Measurements from ENCODE around the gene RASAL3.
"Not testable (repeated sequence)": the region's sequence is repeated elsewhere in the genome, so short reads cannot be mapped to it uniquely, and the experiment has no call there.

Gene RASAL3

DNA sequence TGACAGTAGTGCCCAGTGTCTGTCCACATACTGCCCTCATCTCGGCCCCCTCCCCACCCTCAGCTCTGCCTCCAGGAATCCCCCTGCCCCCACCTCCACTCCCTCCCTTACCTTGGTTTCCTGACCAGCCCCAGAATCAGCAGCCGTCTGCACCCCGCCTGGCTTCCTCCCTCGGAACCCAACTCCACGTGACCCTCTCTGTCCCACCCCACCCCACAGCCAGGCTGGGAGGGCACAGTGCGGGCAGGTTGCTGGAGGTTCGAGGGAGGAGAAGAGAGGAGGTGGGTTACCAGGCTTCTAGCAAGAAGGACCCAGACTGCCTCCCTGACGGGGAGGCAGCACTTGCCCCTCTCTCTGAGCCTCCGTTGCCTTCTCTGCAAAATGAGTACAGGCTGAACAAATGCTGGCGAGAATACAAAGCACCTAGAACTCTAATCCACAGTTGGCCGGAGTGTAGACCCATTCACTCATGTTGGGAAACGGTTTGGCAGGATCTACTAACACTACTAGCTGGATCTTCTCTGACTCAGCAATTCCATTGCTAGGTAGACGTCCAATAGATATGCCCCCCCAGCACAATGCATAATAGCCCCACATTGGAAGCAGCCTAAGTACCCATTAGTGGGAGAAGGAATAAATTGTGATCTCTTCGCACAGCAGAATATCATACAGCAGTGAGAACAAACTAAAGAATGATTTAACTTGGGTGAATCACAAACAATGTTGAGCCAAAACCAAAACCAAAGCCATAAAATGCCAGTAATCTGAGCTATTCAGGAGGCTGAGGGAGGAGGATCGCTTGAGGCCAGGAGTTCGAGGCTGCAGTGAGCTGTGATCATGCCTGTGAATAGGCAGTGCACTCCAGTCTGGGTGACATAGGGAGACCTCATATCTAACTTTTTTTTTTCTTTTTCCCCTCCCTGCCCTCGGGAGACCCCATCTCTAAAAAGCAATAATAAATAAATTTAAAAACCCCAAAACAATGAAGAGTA, at the start of gene RASAL3:
TSS of gene RASAL3 (minus strand) at position 151 of the 992 bp plus-strand sequence. CDS start 186 bp downstream, outside the sequence.
- no peak for FAIRE-seq

DNA sequence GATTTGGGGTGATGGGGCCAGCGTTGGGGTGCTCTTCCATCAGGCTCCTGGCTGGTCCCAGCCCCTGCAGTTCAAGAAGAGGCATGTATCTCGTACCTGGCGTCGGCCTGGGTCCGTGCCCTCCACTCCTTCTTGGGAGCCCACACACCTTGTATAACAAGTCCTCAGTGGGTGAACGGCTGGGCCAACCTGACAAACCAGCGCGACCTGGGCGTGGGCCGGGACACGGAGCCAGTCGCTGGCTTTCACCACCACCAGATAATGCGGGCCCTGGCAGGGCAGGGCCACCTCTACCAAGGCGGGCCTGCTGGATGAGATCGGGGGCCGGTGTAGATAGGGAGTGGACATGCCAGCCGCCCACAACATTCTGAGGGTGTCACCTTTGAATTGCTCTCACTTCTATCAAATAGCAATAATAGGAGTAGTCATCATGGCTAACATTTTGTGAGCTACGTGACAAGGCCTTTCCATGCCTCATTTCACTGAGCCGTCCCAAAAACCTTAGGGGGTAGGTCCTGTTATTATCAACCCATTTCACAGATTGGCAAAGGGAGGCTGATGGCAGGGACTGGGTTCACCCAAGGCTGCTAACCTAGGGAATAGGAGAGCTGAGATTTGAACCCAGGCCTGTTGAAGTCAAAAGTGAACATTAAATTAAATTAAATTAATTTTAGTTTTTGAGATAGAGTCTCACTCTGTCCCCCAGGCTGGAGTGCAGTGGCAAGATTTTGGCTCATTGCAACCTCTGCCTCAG, 47.5 kb upstream of the RASAL3 start:
- FAIRE-seq: no peak

DNA sequence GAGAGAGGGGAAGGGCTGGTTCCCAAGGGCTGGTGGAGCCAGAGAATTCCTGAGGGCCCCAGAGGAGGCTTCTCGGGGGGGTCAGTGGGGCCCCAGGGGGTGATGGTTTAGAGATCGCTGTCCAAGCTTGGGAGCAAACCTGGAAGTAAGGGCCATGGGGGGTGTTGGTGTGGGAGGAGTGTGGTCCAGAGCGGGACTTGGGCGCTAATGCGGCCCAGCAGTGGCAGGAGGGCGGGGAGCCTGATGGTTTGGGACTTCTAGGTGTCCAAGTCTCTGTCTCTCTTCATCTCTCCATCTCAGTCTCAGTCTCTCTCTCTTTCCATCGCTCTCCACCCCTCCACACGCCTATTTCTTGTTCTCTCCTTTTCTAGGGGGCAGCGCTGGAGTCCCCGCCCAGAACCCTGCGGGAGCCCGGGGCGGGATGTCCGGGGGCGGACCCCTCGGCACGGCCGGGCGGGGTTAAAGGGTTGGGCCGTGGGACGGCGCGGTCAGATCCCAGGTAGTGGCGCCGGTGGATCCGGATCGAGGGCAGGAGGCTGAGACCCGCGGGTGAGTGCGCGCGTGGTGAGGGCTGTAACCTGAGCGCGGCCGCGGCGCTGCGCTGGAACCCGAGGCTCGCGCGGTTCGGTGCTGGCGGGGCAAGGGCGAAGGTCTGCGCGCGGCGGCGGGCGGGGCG, 43.8 kb upstream of the RASAL3 start, which contains the start of gene CYP4F22:
TSS of gene CYP4F22 (plus strand) at position 491 of the 676 bp plus-strand sequence. CDS start 16,812 bp downstream, outside the sequence.
- no peak for FAIRE-seq

DNA sequence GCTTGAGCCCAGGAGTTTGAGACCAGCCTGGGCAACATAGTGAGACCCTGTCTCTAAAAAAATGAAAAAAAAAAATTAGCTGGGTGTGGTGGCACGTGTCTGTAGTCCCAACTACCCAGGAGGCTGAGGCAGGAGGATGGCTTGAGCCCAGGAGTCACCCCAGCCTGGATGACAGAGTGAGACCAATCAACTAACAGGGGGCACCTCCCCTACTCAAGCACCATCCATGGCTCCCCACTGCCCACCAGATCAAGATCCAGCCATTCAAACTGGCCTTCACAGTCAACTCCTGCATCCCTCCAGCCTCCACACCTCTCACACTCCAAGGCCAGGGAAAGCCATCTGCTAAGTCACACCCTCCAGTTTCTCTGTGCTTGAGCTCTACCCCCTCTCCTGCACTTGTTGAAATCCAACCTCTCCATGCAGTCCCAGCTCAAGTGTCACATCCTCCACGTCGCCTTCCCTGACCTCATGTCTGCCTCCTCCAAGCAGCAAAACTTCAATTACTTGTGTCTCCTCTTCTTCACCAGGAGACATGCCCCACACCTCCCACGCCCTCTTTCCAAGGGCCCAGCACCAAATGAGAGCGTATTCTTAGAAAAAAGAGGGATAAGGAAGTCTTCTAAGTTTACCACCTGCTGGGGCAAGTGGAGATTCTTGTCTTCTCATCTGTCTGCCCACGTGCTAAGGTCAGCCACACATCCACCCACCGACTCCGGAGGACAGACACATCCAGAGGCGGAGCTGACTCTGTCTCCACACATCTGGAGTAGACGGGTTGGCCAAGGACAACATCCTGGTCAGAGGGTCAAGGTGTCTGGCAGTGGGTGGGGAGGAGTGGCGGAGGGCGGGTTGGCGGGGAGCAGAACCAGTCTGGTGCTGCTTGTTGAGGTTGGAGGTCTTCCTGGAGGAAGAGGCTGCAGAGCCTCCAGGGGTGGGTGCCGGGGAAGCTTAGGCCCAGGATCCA, 43.0 kb upstream of the RASAL3 start:
- no peak for FAIRE-seq

DNA sequence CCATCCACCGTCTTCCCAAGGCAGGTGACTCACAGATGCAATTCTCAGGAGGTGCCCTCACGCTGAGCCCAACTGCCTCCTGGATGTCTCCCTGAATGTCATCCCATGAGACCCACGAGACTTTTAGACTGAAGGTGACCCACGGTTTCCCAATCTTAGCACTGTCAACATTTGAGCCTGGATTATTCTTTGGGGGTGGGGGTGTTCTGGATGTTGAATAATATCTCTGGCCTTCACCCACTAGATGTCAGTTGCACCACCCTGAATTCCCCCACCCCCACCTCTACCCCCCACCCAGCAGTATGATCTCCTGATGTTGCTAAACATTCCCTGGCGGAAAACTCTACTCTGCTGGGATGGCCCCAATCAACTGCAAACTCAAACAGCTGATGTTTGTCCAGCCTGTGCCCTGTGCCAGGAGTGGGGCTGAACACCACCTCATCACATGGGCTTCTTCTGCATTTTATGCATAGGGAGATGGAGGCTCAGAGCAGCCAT, 41.8 kb upstream of the RASAL3 start:
- no peak for FAIRE-seq

DNA sequence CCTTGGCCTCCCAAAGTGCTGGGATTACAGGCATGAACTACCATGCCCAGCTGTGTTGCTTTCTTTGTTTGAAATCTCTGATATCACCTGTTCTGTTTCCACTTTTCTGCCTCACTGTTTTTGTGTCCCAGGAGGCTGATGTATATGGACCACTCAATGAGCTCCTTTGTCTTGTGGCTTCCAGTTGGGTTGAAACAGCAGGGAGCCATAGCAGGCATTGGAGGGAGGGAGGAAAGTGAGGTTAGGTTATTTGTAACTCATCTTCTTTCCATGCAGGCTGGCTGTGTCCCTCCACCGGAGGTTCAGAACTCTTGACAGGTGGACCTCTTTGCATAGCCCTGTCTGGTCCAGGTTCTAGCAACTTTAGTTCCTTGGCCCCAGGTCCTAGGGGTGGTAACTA, 37.9 kb upstream of the RASAL3 start:
- no peak for FAIRE-seq

DNA sequence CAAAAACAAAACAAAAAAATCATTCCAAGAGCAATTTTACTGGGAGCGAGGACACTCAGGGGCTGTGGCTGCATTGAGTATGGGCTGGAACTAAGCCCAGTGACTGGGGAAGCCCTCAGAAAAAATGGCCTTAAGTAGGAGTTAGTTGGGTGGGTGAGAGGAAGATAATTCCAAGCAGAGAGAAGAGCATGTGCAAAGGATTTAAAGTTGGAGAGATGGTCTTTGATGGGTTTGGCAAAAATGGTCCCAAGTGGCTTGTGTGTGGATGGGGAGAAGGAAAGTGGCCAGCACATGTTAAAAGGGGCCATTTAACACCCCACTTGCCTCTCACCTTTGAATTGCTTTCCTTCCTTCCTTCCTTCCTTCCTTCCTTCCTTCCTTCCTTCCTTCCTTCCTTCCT, 37.3 kb upstream of the RASAL3 start:
- no peak for FAIRE-seq

DNA sequence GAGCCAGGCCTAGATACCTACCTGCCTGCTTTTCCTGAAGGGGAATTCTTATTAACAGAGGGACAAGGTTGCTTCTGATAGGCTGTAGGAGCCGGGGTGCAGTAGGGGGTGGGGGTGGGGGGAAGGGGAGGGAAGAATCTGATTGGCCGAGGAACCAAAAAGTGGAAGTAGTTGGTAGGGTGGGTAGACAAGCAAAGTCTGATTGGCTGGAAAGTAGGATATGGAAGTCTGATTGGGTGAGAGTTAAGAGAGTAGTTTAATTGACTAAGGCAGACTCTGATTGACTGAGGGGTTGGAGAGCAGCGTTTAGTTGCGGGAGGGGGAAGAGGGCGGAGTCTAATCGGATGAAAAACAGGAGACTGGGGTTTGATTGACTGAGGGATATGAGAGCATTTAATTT, 34.6 kb upstream of the RASAL3 start:
- FAIRE-seq: no peak

DNA sequence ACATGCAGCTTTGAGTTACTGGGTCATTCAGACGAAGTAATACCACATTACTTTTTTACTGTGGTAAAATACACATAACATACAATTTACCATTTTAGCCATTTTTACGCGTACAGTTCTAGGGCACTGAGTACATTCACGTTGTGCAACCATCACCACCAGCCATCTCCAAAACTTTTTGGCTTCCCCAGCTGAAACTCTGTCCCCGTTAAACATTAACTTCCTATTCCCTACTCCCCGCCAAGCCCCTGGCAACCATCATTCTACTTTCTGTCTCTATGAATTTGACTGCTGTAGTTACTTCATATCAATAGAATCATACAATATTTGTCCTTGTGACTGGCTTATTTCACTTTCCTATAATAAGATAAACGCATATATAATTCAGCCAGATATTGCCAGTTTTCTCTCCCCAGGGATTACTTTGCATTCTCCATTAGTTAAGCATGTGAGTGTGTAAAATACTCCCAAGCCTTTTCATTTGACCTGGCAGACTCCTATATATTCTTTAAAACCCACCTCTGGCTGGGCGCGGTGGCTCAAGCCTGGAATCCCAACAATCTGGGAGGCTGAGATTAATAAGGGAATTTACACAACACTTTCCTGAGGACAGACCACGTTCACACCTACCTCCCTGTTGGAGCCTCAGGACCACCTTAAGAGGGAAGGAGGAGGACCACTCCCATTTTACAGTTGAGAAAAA, 34.0 kb upstream of the RASAL3 start:
- FAIRE-seq: no peak

DNA sequence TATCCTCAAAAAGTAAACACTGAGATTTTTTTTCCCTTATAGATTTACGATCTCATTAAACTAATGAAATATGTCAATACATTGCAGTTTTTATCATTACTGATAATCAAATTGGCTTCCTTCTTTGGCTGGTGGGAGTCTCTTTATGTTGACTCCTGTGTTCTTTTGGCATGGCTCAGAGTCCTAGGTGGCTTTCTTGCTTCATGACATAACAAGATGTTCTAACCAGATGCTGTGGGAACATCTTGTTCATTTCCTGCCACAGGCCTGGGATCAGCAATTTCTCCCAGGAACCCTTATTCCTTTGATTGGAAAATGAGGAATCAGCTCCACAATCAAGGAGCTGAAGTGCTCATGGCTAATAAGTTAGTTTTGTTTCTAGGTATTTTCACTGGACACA, 30.8 kb upstream of the RASAL3 start:
- no peak for FAIRE-seq

DNA sequence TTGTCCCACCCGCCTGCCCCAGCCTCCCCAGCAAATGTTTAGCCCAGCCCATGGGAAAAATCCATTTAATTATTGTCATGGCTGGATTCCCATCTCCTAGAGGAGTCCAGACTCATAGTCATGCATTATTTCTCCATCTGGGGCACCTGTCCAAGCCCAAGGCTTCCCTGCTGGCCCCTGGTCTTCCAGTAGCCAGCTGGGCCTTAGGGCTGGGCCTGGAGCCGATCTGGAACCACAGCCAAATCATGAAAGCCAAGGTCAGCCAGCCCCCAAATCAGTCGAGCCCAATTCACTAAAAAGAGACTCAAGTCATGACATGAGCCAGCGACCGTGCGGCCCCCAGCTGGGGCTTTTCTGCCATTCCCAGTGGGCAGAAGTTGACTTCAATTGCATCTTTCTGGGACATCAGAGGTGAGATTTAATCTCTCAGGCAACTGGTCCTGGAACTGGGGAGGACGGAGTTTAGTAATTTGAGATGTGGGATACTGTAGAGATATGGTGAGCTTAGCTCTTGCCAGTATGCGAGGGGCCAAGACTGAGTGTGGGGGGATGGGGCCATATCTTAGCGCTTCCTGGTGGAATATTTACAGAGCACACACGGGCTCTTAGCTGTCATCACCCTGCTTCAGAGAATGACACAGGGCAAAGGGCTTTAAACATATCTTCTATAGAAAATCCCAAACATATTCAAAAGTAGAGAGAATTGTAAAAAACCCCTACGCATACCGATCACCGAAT, 24.3 kb upstream of the RASAL3 start:
- FAIRE-seq: no peak

DNA sequence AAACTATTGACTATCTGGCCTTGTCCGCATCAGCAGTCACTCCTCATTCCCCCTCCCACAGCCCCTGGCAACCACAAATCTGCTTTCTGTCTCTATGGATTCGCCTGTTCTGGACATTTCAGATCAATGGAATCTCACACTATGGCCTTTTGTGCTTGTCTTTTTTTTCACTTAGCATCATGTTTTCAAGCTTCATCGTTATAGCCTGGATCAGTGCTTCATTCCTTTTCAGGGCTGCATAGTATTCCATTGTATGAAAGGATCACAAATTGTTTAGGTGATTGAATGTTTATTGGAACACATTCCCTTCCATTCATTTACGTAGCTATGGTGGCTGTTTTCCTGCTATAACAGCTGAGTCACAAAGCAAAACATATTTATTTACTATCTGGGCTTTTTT, 22.7 kb upstream of the RASAL3 start:
- FAIRE-seq: no peak

DNA sequence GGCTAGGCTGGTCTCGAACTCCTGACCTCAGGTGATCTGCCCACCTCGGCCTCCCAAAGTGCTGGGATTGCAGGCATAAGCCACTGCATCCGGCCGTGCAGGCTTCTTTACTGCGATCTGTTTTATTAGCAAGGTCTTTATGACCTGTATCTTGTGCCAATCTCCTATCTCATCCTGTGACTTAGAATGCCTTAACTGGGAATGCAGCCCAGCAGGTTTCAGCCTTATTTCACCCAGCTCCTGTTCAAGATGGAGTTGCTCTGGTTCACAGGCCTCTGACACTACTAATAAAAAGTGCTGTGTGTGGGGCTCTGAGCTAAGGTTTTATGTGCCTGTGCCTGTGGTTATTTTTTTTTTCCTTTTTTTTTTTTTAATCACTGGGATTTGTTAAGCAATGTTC, 21.4 kb upstream of the RASAL3 start:
- FAIRE-seq: not testable (repeated sequence)

DNA sequence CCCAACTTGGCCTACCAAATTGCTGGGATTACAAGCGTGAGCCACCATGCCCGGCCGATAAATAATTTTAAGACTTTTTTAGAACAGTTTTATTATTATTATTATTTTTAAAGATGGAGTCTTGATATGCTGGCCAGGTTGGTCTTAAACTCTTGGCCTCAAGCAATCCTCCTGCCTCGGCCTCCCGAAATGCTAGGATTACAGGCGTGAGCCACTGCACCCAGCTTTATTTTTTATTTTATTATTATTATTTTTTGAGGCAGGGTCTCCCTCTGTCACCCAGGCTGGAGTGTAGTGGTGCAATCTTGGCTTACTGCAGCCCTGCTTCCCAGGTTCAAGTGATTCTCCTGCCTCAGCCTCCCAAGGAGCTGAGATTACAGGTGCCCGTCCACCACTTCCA, 16.7 kb upstream of the RASAL3 start:
- not testable (repeated sequence) for FAIRE-seq

DNA sequence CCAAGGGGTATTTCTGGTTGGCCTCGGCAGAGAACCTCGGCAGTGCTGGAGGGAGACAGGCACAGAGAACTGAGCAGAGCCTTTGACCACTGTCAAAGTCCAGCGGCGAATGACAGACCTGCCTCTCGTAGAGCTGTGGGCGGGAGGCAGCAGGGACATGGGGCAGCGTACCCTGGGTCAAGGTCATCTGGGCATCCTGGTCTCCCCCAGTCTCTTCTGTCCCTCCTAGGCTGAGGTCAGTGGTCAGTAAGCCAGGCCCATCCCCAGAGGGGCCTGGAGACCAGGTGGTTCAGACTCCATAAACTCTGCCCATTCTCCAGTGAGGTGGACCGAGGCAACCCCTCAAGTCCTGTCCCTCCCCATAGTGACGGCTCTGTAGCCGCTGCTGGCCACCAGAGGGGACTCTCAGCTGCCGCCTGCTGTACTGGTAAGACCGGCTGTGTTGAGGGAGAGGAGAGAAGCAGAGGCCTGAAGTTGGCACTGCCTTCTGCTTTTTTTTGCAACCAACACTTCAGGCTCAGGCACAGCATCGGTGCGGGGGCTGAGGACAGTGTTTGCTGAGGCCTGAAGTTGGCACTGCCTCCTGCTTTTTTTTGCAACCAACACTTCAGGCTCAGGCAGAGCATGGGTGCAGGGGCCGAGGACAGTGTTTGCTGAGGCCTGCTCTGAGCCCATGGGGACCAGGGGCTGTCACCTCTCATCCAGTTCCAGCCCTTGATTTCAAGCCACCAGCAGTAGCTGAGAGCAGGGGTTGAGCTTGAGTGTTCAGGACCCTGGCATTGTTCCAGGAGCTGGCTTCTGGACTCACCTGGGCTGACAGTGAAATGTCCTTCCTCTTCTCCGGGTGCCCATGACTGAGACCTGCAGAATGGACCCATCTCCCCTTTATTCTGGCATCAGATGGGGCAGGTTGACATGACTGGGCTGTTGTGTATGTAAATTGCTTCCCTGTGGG, 15.3 kb upstream of the RASAL3 start, which contains the start of gene PGLYRP2:
TSS of gene PGLYRP2 (minus strand) at position 111 of the 955 bp plus-strand sequence. CDS start 130 bp downstream, outside the sequence.
- FAIRE-seq: no peak

DNA sequence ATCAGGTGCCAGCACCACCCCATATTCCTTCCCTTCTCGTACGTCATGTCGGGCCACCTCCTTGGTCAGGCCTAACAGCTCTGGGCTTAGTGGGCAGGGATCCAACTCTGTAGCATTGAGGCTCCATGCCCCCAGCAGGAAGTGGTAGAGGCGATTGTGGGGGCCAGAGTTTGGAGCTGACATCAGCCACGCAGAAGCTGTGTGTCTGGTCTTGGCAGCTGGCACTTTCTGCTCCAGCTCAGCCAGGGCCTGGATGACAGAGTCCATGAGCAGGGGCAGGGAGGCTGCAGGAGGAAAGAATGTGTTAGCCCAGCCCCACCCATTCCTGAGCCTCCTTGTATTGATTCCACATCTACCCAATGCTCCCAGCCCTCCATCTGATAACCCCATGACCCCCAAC, 12.0 kb upstream of the RASAL3 start:
- FAIRE-seq: no peak

DNA sequence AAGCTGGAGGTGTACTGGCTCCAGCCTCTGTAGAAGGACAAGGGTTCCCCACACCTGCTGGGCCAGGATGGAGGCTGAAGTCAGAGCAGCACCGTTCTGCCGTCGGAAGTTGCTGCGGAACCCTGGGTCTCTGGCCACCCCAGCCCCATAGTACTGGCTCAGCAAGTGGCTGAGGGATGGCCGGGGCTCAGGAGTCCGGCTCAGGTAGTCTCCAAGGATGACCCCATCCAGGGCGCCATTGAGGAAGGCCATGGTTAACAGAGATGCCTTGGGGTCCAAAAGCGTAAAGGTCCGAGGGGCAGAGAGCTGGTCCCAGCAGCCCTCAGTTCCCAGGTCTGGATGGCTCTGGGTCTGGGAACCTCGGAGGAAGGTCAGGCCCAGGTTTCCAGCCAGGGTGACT, 11.3 kb upstream of the RASAL3 start:
- no peak for FAIRE-seq

DNA sequence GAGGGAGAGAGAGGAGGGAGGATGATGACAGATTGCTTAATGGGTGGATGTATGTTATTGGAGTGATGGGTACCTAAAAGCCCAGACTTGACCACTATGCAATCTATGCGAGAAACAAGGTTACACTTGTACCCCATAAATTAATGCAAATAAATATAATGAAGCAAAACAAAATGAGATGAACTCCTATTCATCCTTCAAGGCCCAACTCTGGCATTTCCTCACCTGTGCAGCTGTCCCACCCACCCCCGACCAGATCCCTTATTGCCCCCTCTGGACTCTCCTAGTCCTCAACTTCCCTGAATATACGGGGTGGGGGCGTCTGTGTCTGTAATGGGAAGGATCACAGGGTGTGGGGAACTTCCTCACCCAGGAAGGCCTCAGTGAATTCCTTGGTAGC, 10.8 kb upstream of the RASAL3 start:
- FAIRE-seq: no peak

DNA sequence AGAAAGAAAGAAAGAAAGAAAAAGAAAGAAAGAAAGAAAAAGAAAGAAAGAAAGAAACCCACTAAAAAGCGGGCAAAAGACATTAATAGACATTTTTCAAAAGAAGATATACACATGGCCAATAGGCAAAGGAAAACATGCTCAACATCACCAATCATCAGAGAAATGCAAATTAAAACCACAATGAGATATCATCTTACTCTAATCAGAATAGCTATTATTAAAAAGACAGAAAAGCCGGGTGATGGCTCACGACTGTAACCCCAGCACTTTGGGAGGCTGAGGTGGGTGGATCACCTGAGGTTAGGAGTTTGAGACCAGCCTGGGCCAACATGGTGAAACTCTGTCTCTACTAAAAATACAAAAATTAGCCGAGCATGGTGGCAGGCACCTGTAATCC, 9.5 kb upstream of the RASAL3 start:
- FAIRE-seq: not testable (repeated sequence)

Measured in colon (tissue), 2 donors.